IMR-90 (cell line): ENCODE measurements around the gene CYP4F22. TPM values are rescaled to one million over a fixed set of nuclear protein-coding genes. Genes with fewer than 3 reads are reported as not detected.
A peak's percentile ranks its signal among the peaks of the same experiment; 100 is the strongest.

Experiments used
- ATAC-seq: fragments of 200-7000 bp; cut with Tn5 transposase; 2 replicates; pipeline ENCODE4 v1.9.1; 2020; ENCODE audit warnings: low read depth, mild to moderate bottlenecking, moderate library complexity
- BruUV-seq: library from RNA; stranded (reverse); fragments of 400-500 nt; replicated peaks from 2 replicates; lab custom pipeline; 2021; lab: Mats Ljungman, UMichigan
- CTCF ChIA-PET: fragments of 300-600 bp; formaldehyde crosslinking; extraction: SDS; loops from one replicate; lab custom pipeline; 2021; ENCODE audit warnings: antibody characterized with exemption; lab: Yijun Ruan, JAX
- POLR2A ChIA-PET: fragments of 300-600 bp; sonication (Branson Sonifier 250); formaldehyde crosslinking; loops from one replicate; lab custom pipeline; 2022; ENCODE audit warnings: antibody characterized with exemption; ENCODE audit not compliant: unreplicated experiment; lab: Charles Lee
- DNase-seq: peaks from one replicate; pipeline ENCODE4 v3.0.0; 2013
- H2AFZ ChIP-seq: replicated peaks from 2 replicates; pipeline ENCODE3; 2013; ENCODE audit warnings: low read length, mild to moderate bottlenecking; ENCODE audit not compliant: poor library complexity
- H2AK5ac ChIP-seq: 2 replicates; pipeline ENCODE4 v1.6.1; 2013; ENCODE audit warnings: low read depth, low read length, inconsistent platforms
- H2AK9ac ChIP-seq: replicated peaks from 2 replicates; pipeline ENCODE3; 2013; ENCODE audit warnings: mild to moderate bottlenecking, low read depth, low read length, moderate library complexity; ENCODE audit not compliant: poor library complexity
- H2BK120ac ChIP-seq: 2 replicates; pipeline ENCODE4 v1.6.1; 2013; ENCODE audit warnings: low read depth, low read length, inconsistent platforms
- H2BK15ac ChIP-seq: 3 replicates; pipeline ENCODE4 v1.6.1; 2013; ENCODE audit warnings: low read depth, low read length, inconsistent platforms
- H2BK20ac ChIP-seq: 2 replicates; pipeline ENCODE4 v1.6.1; 2013; ENCODE audit warnings: low read depth, mild to moderate bottlenecking, inconsistent platforms, low read length, moderate library complexity
- H2BK5ac ChIP-seq: 2 replicates; pipeline ENCODE4 v1.6.1; 2013; ENCODE audit warnings: mild to moderate bottlenecking, low read depth, low read length, inconsistent platforms; ENCODE audit not compliant: poor library complexity, severe bottlenecking
- H3K14ac ChIP-seq: replicated peaks from 2 replicates; pipeline ENCODE4 v1.6.1; 2013; ENCODE audit warnings: low read depth, low read length, inconsistent platforms
- H3K18ac ChIP-seq: 2 replicates; pipeline ENCODE4 v1.6.1; 2013; ENCODE audit warnings: low read depth, low read length, control low read depth
- H3K23ac ChIP-seq: 2 replicates; pipeline ENCODE4 v1.6.1; 2013; ENCODE audit warnings: low read depth, low read length, inconsistent platforms
- H3K27ac ChIP-seq: 2 replicates; pipeline ENCODE4 v1.5.1; 2013; ENCODE audit warnings: mild to moderate bottlenecking, control low read depth, low read length; ENCODE audit not compliant: insufficient read depth
- H3K27me3 ChIP-seq: 2 replicates; pipeline ENCODE4 v1.6.1; 2013; ENCODE audit warnings: low read length; ENCODE audit not compliant: control insufficient read depth, insufficient read depth
- H3K36me3 ChIP-seq: 2 replicates; pipeline ENCODE4 v1.6.1; 2013; ENCODE audit warnings: low read length, mixed read lengths; ENCODE audit not compliant: control insufficient read depth, insufficient read depth
- H3K4ac ChIP-seq: 2 replicates; pipeline ENCODE4 v1.6.1; 2013; ENCODE audit warnings: low read depth, low read length, inconsistent platforms
- H3K4me1 ChIP-seq: 2 replicates; pipeline ENCODE4 v1.6.1; 2013; ENCODE audit warnings: low read length, mixed read lengths; ENCODE audit not compliant: control insufficient read depth, insufficient read depth
- H3K4me2 ChIP-seq: 2 replicates; pipeline ENCODE4 v1.6.1; 2013; ENCODE audit warnings: low read depth, mild to moderate bottlenecking, control low read depth, low read length, moderate library complexity
- H3K4me3 ChIP-seq: 2 replicates; pipeline ENCODE4 v1.5.1; 2013; ENCODE audit warnings: low read depth, mild to moderate bottlenecking, control low read depth, low read length, moderate library complexity; ENCODE audit not compliant: insufficient read depth
- H3K56ac ChIP-seq: 2 replicates; pipeline ENCODE4 v1.6.1; 2013; ENCODE audit warnings: low read length, inconsistent platforms; ENCODE audit not compliant: insufficient read depth; ENCODE audit errors: extremely low read depth
- H3K79me1 ChIP-seq, 2 experiments: 2 replicates each; pipeline ENCODE4 v1.6.1; 2013; ENCODE audit warnings: low read length in 2 of 2, inconsistent platforms in 1 of 2, low read depth in 1 of 2
- H3K9ac ChIP-seq: 2 replicates; pipeline ENCODE4 v1.6.1; 2013; ENCODE audit warnings: low read depth, low read length, control low read depth
- H3K9me1 ChIP-seq: 2 replicates; pipeline ENCODE4 v1.6.1; 2013; ENCODE audit warnings: low read length, inconsistent platforms; ENCODE audit not compliant: insufficient read depth
- H3K9me3 ChIP-seq: 2 replicates; pipeline ENCODE4 v1.6.1; 2013; ENCODE audit warnings: low read length; ENCODE audit not compliant: control insufficient read depth, insufficient read depth
- H4K20me1 ChIP-seq: 2 replicates; pipeline ENCODE4 v1.6.1; 2013; ENCODE audit warnings: low read length, inconsistent platforms; ENCODE audit not compliant: insufficient read depth
- H4K5ac ChIP-seq: 2 replicates; pipeline ENCODE4 v1.6.1; 2013; ENCODE audit warnings: mild to moderate bottlenecking, low read depth, low read length, control low read depth
- H4K8ac ChIP-seq, 2 experiments: 2 replicates each; pipeline ENCODE4 v1.6.1; 2013; ENCODE audit warnings: low read depth in 2 of 2, low read length in 2 of 2, control low read depth in 1 of 2, inconsistent platforms in 1 of 2
- H4K91ac ChIP-seq: 2 replicates; pipeline ENCODE4 v1.6.1; 2013; ENCODE audit warnings: low read depth, low read length, inconsistent platforms; ENCODE audit not compliant: insufficient read depth
- BHLHE40 ChIP-seq: fragments of 150-350 bp; IDR thresholded peaks from 2 replicates; pipeline ENCODE4 v1.6.1; 2016; ENCODE audit warnings: mild to moderate bottlenecking, low read depth, low read length
- CHD1 ChIP-seq: IDR thresholded peaks from 2 replicates; pipeline ENCODE4 v1.6.1; 2012; ENCODE audit warnings: low read depth, low read length, improper control_type of control experiment
- FOS ChIP-seq: fragments of 150-350 bp; IDR thresholded peaks from 2 replicates; pipeline ENCODE4 v1.6.1; 2016; ENCODE audit warnings: low read depth, low read length
- MAFK ChIP-seq: IDR thresholded peaks from 2 replicates; pipeline ENCODE4 v1.6.1; 2012; ENCODE audit warnings: low read depth, low read length, improper control_type of control experiment
- MAZ ChIP-seq: IDR thresholded peaks from 2 replicates; pipeline ENCODE4 v1.6.1; 2012; ENCODE audit warnings: low read depth, mild to moderate bottlenecking, low read length, improper control_type of control experiment, moderate library complexity, borderline replicate concordance
- MXI1 ChIP-seq: IDR thresholded peaks from 2 replicates; pipeline ENCODE4 v1.6.1; 2012; ENCODE audit warnings: low read depth, mild to moderate bottlenecking, low read length, moderate library complexity, borderline replicate concordance
- NFE2L2 ChIP-seq: fragments of 150-350 bp; IDR thresholded peaks from 2 replicates; pipeline ENCODE4 v1.6.1; 2016; ENCODE audit warnings: low read depth, mild to moderate bottlenecking, low read length
- POLR2A ChIP-seq: IDR thresholded peaks from 2 replicates; pipeline ENCODE4 v1.6.1; 2012; ENCODE audit warnings: mild to moderate bottlenecking, low read depth, low read length
- RCOR1 ChIP-seq: IDR thresholded peaks from 2 replicates; pipeline ENCODE4 v1.6.1; 2012; ENCODE audit warnings: mild to moderate bottlenecking, low read length, improper control_type of control experiment; ENCODE audit not compliant: insufficient replicate concordance
- WGBS, 2 experiments: methylation state at CpG; one replicate each; pipeline versions ENCODE4 v1.1.5 to v1.1.7; 2013; ENCODE audit warnings: missing lambda C conversion rate in 2 of 2; ENCODE audit not compliant: insufficient read length in 1 of 2; ENCODE audit errors: extremely low coverage in 2 of 2; 5-methylcytosine and 5-hydroxymethylcytosine counted together
- dilution Hi-C: fragments of 300-500 bp; cut with HindIII; formaldehyde crosslinking; loops from one replicate; pipeline ENCODE4 v1.14.3; 2018; ENCODE audit warnings: low sequenced_read_pairs; ENCODE audit not compliant: unreplicated experiment
- in situ Hi-C: fragments of 300-500 bp; cut with MboI; formaldehyde crosslinking; loops from 3 replicates; pipeline ENCODE4 v1.14.3; 2019; ENCODE audit warnings: low sequenced_read_pairs, inconsistent platforms, mixed read lengths
- intact Hi-C: fragments of 100-400 bp; cut with micrococcal nuclease; formaldehyde crosslinking; loops from 2 replicates; pipeline ENCODE4 v1.10.0; 2022
- polyA plus RNA-seq, 3 experiments: library from polyadenylated mRNA; depleted of rRNA; stranded (reverse); fragments of >200 nt; gene quantifications; 2 replicates each; pipeline ENCODE4 v1.2.3, GENCODE V29; 2012; ENCODE audit warnings: low replicate concordance in 1 of 3
- total RNA-seq: library from RNA; depleted of rRNA; stranded (reverse); fragments of >200 nt; gene quantifications from 2 replicates; pipeline ENCODE4 v1.2.3, GENCODE V29; 2012
- TF ChIP-seq, protein P1 (sequence below): conservative IDR thresholded peaks from 2 replicates; pipeline ENCODE4 v1.5.1; 2012; ENCODE audit warnings: mild to moderate bottlenecking, low read depth, low read length, improper control_type of control experiment
- TF ChIP-seq, protein P2 (sequence below): fragments of 150-350 bp; IDR thresholded peaks from 2 replicates; pipeline ENCODE4 v1.6.1; 2016; ENCODE audit warnings: low read depth, mild to moderate bottlenecking, low read length, moderate library complexity, borderline replicate concordance

CYP4F22 gene
- total and polyA plus RNA-seq, 2 of the 4 experiments (the other 2 are of a cell fraction), result not detected

DNA sequence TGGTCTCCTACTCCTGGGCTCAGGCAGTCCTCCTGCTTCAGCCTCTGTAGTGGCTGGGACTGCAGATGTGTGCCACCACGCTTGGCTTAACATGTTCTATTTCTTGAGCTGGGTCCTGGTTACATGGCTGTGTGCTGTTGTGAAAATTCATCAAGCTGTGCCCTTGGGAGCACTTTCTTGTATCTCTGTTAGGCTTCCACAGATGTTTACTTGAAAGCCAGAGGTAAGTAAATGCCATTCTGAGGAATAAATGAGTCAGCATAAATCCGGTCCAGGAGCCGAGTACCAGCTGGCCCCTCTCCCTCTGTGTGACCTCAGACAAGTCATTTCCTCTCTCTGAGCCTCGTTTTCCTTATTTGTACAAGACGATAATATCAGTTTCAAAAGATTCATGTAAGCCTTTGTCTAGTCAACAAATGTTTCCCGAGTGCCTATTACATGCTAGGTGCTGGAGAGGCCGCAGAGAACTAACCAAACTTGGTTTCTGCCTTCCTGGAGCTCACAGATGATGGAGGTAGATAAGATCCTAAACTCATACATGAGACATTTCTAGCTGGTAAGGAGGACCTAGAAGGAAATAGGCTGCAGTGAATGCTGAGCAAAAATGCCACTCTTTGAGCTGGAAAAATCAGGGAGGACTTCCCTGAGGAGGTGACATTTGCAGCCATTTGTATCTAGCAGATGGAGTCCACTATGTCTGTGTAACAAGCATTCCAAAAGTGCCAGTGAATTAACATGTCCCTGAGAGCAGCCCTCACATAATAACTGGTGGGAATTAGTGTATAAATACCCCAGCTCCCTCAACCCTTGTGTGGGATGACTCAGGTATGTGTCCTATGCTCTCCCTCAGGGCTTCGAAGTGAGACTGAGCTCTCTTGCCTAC lies 41.2 kb upstream of the CYP4F22 start:
- Histone ChIP-seq H4K8ac (no peak overlapping the region), H4K20me1 (no peaks in the 10 kb centered on the region), H2AFZ (no peak overlapping the region), H3K23ac (no peak overlapping the region), H2AK9ac (no peak overlapping the region), H3K4ac (no peak overlapping the region), H3K27me3 (peaks cover 26% of the 10 kb centered on the region), H2BK15ac (no peak overlapping the region), H2BK5ac (no peak overlapping the region), H3K14ac (no peak overlapping the region), H4K5ac (no peak overlapping the region), H4K91ac (no peak overlapping the region), H2BK20ac (no peak overlapping the region), H3K9me1 (no peaks in the 10 kb centered on the region), H3K27ac (no peak overlapping the region), H3K4me2 (no peak overlapping the region), H3K18ac (no peak overlapping the region), H3K9me3 (no peaks in the 10 kb centered on the region), H3K4me1 (no peaks in the 10 kb centered on the region; the same call in 1 of the 2 replicates), H3K36me3 (no peaks in the 10 kb centered on the region), H3K4me3 (no peak overlapping the region), H3K79me1 (no peaks in the 10 kb centered on the region), H3K56ac (no peak overlapping the region), H2AK5ac (no peak overlapping the region), H2BK120ac (no peak overlapping the region), H3K9ac (no peak overlapping the region)
- intact Hi-C loops (no loop called here), in situ Hi-C loops (loop anchor here (5.0 kb wide), 1 partner anchor 85 kb away; no protein-coding TSS in a partner anchor), dilution Hi-C loops (no loop called here)
- POLR2A ChIA-PET, result no interaction called here
- no TSS peak for BruUV-seq
- peak; percentile 43 for DNase-seq
- TF ChIP-seq CHD1 (no peak), MAZ (no peak), MXI1 (no peak), NFE2L2 (peak; percentile 58), POLR2A (no peak), BHLHE40 (no peak), FOS (no peak), MAFK (peak; percentile 78), RCOR1 (no peak)
- TF ChIP-seq, protein P1, sequence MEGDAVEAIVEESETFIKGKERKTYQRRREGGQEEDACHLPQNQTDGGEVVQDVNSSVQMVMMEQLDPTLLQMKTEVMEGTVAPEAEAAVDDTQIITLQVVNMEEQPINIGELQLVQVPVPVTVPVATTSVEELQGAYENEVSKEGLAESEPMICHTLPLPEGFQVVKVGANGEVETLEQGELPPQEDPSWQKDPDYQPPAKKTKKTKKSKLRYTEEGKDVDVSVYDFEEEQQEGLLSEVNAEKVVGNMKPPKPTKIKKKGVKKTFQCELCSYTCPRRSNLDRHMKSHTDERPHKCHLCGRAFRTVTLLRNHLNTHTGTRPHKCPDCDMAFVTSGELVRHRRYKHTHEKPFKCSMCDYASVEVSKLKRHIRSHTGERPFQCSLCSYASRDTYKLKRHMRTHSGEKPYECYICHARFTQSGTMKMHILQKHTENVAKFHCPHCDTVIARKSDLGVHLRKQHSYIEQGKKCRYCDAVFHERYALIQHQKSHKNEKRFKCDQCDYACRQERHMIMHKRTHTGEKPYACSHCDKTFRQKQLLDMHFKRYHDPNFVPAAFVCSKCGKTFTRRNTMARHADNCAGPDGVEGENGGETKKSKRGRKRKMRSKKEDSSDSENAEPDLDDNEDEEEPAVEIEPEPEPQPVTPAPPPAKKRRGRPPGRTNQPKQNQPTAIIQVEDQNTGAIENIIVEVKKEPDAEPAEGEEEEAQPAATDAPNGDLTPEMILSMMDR, result no peak
- TF ChIP-seq, protein P2, sequence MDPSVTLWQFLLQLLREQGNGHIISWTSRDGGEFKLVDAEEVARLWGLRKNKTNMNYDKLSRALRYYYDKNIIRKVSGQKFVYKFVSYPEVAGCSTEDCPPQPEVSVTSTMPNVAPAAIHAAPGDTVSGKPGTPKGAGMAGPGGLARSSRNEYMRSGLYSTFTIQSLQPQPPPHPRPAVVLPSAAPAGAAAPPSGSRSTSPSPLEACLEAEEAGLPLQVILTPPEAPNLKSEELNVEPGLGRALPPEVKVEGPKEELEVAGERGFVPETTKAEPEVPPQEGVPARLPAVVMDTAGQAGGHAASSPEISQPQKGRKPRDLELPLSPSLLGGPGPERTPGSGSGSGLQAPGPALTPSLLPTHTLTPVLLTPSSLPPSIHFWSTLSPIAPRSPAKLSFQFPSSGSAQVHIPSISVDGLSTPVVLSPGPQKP, result no peak
- ATAC-seq, result peak; percentile 37; the same call in 1 of the 2 replicates
- CTCF ChIA-PET, result no interaction called here
- WGBS, 2 experiments, result 67% methylated on average over 2 of the region's 8 CpGs; no CpG with 5 or more reads in 1 of the 2 experiments
